Liver (tissue), 3 donors: ENCODE measurements around the gene EFR3B.

ENCODE experiments used
- JUND ChIP-seq, 2 donors: IDR thresholded peaks; 2 replicates each; pipeline ENCODE4 v1.6.1; 2016; ENCODE audit warnings: antibody characterized with exemption in 2 of 2
- YY1 ChIP-seq: IDR thresholded peaks from 2 replicates; pipeline ENCODE4 v1.6.1; 2016; ENCODE audit warnings: antibody characterized with exemption, mild to moderate bottlenecking
- TF ChIP-seq, protein P1 (sequence below): fragments of 150-350 bp; IDR thresholded peaks from 2 replicates; pipeline ENCODE4 v1.5.1; 2017; ENCODE audit warnings: improper control_type of control experiment, low read depth, low read length; ENCODE audit not compliant: missing input control
- donor health status: healthy.
- donor health status: healthy.

DNA sequence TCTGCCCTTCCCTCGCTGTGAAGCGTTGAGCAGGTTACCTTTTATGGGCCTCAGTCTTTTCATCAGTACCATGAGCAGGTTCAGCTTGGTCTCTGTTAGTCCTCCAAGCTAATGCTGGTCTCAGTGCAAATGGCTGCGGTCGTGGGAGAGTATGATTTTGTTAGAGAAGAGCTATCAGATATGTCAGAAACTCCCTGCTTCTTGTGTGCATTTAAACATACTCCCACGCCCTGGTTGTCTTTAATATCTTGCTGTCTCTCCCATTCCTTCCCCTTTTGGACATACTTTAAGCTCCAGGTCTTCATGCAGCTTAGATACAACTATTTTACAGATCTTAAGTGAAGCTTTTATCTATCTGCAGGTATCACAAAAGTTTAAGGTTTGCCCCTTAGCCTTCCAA lies 62.9 kb downstream of the EFR3B start:
- TF ChIP-seq, protein P1, sequence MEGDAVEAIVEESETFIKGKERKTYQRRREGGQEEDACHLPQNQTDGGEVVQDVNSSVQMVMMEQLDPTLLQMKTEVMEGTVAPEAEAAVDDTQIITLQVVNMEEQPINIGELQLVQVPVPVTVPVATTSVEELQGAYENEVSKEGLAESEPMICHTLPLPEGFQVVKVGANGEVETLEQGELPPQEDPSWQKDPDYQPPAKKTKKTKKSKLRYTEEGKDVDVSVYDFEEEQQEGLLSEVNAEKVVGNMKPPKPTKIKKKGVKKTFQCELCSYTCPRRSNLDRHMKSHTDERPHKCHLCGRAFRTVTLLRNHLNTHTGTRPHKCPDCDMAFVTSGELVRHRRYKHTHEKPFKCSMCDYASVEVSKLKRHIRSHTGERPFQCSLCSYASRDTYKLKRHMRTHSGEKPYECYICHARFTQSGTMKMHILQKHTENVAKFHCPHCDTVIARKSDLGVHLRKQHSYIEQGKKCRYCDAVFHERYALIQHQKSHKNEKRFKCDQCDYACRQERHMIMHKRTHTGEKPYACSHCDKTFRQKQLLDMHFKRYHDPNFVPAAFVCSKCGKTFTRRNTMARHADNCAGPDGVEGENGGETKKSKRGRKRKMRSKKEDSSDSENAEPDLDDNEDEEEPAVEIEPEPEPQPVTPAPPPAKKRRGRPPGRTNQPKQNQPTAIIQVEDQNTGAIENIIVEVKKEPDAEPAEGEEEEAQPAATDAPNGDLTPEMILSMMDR = no peak
- TF ChIP-seq YY1 (no peak), JUND (IDR thresholded peaks at IDR 0.05) (no peak)
